ENCODE results near the gene AUTS2.

The AUTS2 gene

GRCh38 chr7:70132852-70133690, 534.8 kb downstream of the AUTS2 start:
- no peak for DNase-seq (ENCODE audit: low read depth in 2 of 2)

GRCh38 chr7:70134029-70134770, 535.9 kb downstream of the AUTS2 start:
- DNase-seq (ENCODE audit: low read depth in 2 of 2) = no peak

GRCh38 chr7:70135656-70136055, 537.4 kb downstream of the AUTS2 start:
- no peak for DNase-seq (ENCODE audit: low read depth in 2 of 2)

- no peak for DNase-seq (ENCODE audit: low read depth in 2 of 2)
These were observed 538.9 kb downstream of the AUTS2 start for GRCh38 chr7:70137126-70137525.

- DNase-seq (ENCODE audit: low read depth in 2 of 2) = no peak
These were observed 544.1 kb downstream of the AUTS2 start for GRCh38 chr7:70142247-70142932.

- DNase-seq (ENCODE audit: low read depth in 2 of 2) = no peak
These were observed 545.1 kb downstream of the AUTS2 start for GRCh38 chr7:70143075-70144044.

- no peak for DNase-seq (ENCODE audit: low read depth in 2 of 2)
These were observed 550.7 kb downstream of the AUTS2 start for GRCh38 chr7:70148997-70149396.

GRCh38 chr7:70152313-70152712, 554.0 kb downstream of the AUTS2 start:
- DNase-seq (ENCODE audit: low read depth in 2 of 2) = no peak

GRCh38 chr7:70153933-70154332, 555.7 kb downstream of the AUTS2 start:
- no peak for DNase-seq (ENCODE audit: low read depth in 2 of 2)

GRCh38 chr7:70154521-70155180, 556.4 kb downstream of the AUTS2 start:
- DNase-seq (ENCODE audit: low read depth in 2 of 2) = no peak

GRCh38 chr7:70156057-70156456, 557.8 kb downstream of the AUTS2 start:
- no peak for DNase-seq (ENCODE audit: low read depth in 2 of 2)

GRCh38 chr7:70159121-70159520, 560.8 kb downstream of the AUTS2 start:
- DNase-seq (ENCODE audit: low read depth in 2 of 2) = no peak

- no peak for DNase-seq (ENCODE audit: low read depth in 2 of 2)
These were observed 567.3 kb downstream of the AUTS2 start for GRCh38 chr7:70165477-70166170.

- no peak for DNase-seq (ENCODE audit: low read depth in 2 of 2)
These were observed 573.2 kb downstream of the AUTS2 start for GRCh38 chr7:70171369-70171920.

- DNase-seq (ENCODE audit: low read depth in 2 of 2) = no peak
These were observed 578.9 kb downstream of the AUTS2 start for GRCh38 chr7:70177166-70177565.

- DNase-seq (ENCODE audit: low read depth in 2 of 2) = no peak
These were observed 579.9 kb downstream of the AUTS2 start for GRCh38 chr7:70178211-70178610.

- DNase-seq (ENCODE audit: low read depth in 2 of 2) = no peak
These were observed 580.5 kb downstream of the AUTS2 start for GRCh38 chr7:70178787-70179186.

GRCh38 chr7:70182521-70182920, 584.2 kb downstream of the AUTS2 start:
- DNase-seq (ENCODE audit: low read depth in 2 of 2) = no peak

- no peak for DNase-seq (ENCODE audit: low read depth in 2 of 2)
These were observed 585.0 kb downstream of the AUTS2 start for GRCh38 chr7:70183278-70183677.
